GM23338 (cell line): ENCODE data around the gene DPH7. TPM values are rescaled to one million over a fixed set of nuclear protein-coding genes. Genes with fewer than 3 reads are reported as not detected.

Source experiments
- ATAC-seq: fragments of 200-7000 bp; cut with Tn5 transposase; 3 replicates; pipeline ENCODE4 v1.9.1; 2020
- DNase-seq: peaks from one replicate; pipeline ENCODE4 v3.0.0-alpha.2; 2015; ENCODE audit warnings: low spot score
- H2AFZ ChIP-seq: fragments of 200-600 bp; sonication (generic); 2 replicates; pipeline ENCODE4 v1.8.0; 2016; ENCODE audit warnings: antibody characterized with exemption, mild to moderate bottlenecking, moderate library complexity
- H3F3A ChIP-seq: fragments of 200-600 bp; sonication (generic); replicated peaks from 2 replicates; pipeline ENCODE4 v1.8.0; 2017; ENCODE audit warnings: antibody characterized with exemption, mixed run types, low read depth
- H3K27ac ChIP-seq: fragments of 200-600 bp; sonication (generic); 2 replicates; pipeline ENCODE4 v1.6.1; 2016; ENCODE audit warnings: low read depth
- H3K27me3 ChIP-seq: fragments of 200-600 bp; sonication (generic); 2 replicates; pipeline ENCODE4 v1.8.0; 2016; ENCODE audit warnings: mild to moderate bottlenecking, mixed run types, moderate library complexity; ENCODE audit not compliant: insufficient read depth
- H3K36me3 ChIP-seq: fragments of 200-600 bp; sonication (generic); 2 replicates; pipeline ENCODE4 v1.8.0; 2016; ENCODE audit warnings: mild to moderate bottlenecking; ENCODE audit not compliant: insufficient read depth
- H3K4me1 ChIP-seq: fragments of 200-600 bp; sonication (generic); 2 replicates; pipeline ENCODE4 v1.8.0; 2016; ENCODE audit warnings: mild to moderate bottlenecking, moderate library complexity; ENCODE audit not compliant: insufficient read depth
- H3K4me2 ChIP-seq: fragments of 200-600 bp; sonication (generic); 2 replicates; pipeline ENCODE4 v1.7.1; 2017; ENCODE audit warnings: mixed run types
- H3K4me3 ChIP-seq: fragments of 200-600 bp; sonication (generic); 2 replicates; pipeline ENCODE4 v1.6.1; 2016; ENCODE audit warnings: mixed run types
- H3K79me2 ChIP-seq: fragments of 200-600 bp; sonication (generic); replicated peaks from 2 replicates; pipeline ENCODE4 v1.8.0; 2017; ENCODE audit warnings: mild to moderate bottlenecking; ENCODE audit not compliant: insufficient read depth
- H3K9me2 ChIP-seq: fragments of 200-600 bp; sonication (generic); 2 replicates; pipeline ENCODE4 v1.8.0; 2017; ENCODE audit not compliant: insufficient read depth
- H4K20me1 ChIP-seq: fragments of 200-600 bp; sonication (generic); replicated peaks from 2 replicates; pipeline ENCODE4 v1.8.0; 2017; ENCODE audit warnings: mild to moderate bottlenecking; ENCODE audit not compliant: insufficient read depth
- H3K27ac Mint-ChIP-seq: 2 replicates; pipeline ENCODE4 v1.8.0; 2020; ENCODE audit warnings: inconsistent platforms, mild to moderate bottlenecking, moderate library complexity, mixed read lengths
- H3K27me3 Mint-ChIP-seq: 3 replicates; pipeline ENCODE4 v1.8.0; 2022; ENCODE audit warnings: low read depth, mild to moderate bottlenecking, moderate library complexity, mixed read lengths, inconsistent platforms; ENCODE audit not compliant: insufficient read depth, poor library complexity
- H3K36me3 Mint-ChIP-seq: 3 replicates; pipeline ENCODE4 v1.8.0; 2021; ENCODE audit warnings: low read depth, mild to moderate bottlenecking, inconsistent platforms, moderate library complexity, mixed read lengths
- H3K4me1 Mint-ChIP-seq: 3 replicates; pipeline ENCODE4 v1.8.0; 2020; ENCODE audit warnings: mild to moderate bottlenecking, inconsistent platforms, mixed read lengths
- H3K4me3 Mint-ChIP-seq: 3 replicates; pipeline ENCODE4 v1.8.0; 2021; ENCODE audit warnings: moderate library complexity, mild to moderate bottlenecking, inconsistent platforms, mixed read lengths
- H3K9me3 Mint-ChIP-seq: 3 replicates; pipeline ENCODE4 v1.8.0; 2020; ENCODE audit warnings: moderate library complexity, mild to moderate bottlenecking, inconsistent platforms, mixed read lengths
- JUNB ChIP-seq: IDR thresholded peaks from one replicate; pipeline ENCODE4 v1.6.1; 2016; ENCODE audit warnings: antibody characterized with exemption; ENCODE audit not compliant: unreplicated experiment
- STAT1 ChIP-seq: IDR thresholded peaks from one replicate; pipeline ENCODE4 v1.6.1; 2016; ENCODE audit warnings: antibody characterized with exemption; ENCODE audit not compliant: unreplicated experiment
- ZNF114 ChIP-seq: fragments of 250-450 bp; sonication (Bioruptor Pico); IDR thresholded peaks from 2 replicates; pipeline ENCODE4 v1.5.0; 2020; ENCODE audit warnings: mild to moderate bottlenecking, moderate library complexity
- polyA plus RNA-seq: library from polyadenylated mRNA; unstranded; fragments of >200 nt; fragmentation: Nextera tagmentation; extraction: Ambion mirVana; gene quantifications from 2 replicates; pipeline ENCODE4 v1.2.1, GENCODE V29; 2016
- total RNA-seq: library from RNA; depleted of rRNA; stranded (reverse); fragments of >200 nt; shearing (Covaris generic); gene quantifications from 2 replicates; pipeline ENCODE4 v1.2.3, GENCODE V29; 2014
- TF ChIP-seq, protein P1 (sequence below): fragments of 250-450 bp; sonication (Bioruptor Pico); IDR thresholded peaks from 2 replicates; pipeline ENCODE4 v1.5.0; 2020; ENCODE audit warnings: mild to moderate bottlenecking, moderate library complexity
- TF ChIP-seq, protein P2 (sequence below), 2 experiments: fragments of 200-600 bp in 1 of 2; sonication (generic) in 1 of 2; conservative IDR thresholded peaks; 2 replicates each; pipeline versions ENCODE4 v1.5.1 to v1.6.1; 2016 to 2017; ENCODE audit warnings: antibody characterized with exemption in 2 of 2, low read depth in 2 of 2, mild to moderate bottlenecking in 2 of 2, moderate library complexity in 1 of 2

DPH7 gene
- total and polyA plus RNA-seq, 2 experiments from 2014 or later: 44.5 to 68.8 TPM

DNA sequence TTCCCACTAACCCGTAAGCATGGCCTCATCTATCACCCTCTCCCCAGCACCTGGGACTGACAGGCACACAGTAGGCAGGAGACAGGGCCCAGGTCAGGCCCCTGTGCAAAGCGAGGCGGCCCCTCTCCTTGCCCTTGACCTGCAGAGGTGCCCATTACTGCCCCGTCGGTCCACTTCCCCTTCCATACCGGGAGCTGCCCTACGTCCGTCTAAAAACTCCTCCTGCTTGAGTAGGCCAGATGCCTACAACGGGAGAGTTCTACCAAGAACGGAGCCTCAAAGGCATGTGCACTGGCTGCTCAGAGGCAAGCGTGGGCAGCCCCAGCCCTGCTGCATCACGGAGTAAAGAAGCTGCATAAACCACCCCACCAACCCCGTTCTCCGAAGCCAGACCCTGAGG, 4.6 kb upstream of the DPH7 start (continued):
- TF ChIP-seq, protein P1, sequence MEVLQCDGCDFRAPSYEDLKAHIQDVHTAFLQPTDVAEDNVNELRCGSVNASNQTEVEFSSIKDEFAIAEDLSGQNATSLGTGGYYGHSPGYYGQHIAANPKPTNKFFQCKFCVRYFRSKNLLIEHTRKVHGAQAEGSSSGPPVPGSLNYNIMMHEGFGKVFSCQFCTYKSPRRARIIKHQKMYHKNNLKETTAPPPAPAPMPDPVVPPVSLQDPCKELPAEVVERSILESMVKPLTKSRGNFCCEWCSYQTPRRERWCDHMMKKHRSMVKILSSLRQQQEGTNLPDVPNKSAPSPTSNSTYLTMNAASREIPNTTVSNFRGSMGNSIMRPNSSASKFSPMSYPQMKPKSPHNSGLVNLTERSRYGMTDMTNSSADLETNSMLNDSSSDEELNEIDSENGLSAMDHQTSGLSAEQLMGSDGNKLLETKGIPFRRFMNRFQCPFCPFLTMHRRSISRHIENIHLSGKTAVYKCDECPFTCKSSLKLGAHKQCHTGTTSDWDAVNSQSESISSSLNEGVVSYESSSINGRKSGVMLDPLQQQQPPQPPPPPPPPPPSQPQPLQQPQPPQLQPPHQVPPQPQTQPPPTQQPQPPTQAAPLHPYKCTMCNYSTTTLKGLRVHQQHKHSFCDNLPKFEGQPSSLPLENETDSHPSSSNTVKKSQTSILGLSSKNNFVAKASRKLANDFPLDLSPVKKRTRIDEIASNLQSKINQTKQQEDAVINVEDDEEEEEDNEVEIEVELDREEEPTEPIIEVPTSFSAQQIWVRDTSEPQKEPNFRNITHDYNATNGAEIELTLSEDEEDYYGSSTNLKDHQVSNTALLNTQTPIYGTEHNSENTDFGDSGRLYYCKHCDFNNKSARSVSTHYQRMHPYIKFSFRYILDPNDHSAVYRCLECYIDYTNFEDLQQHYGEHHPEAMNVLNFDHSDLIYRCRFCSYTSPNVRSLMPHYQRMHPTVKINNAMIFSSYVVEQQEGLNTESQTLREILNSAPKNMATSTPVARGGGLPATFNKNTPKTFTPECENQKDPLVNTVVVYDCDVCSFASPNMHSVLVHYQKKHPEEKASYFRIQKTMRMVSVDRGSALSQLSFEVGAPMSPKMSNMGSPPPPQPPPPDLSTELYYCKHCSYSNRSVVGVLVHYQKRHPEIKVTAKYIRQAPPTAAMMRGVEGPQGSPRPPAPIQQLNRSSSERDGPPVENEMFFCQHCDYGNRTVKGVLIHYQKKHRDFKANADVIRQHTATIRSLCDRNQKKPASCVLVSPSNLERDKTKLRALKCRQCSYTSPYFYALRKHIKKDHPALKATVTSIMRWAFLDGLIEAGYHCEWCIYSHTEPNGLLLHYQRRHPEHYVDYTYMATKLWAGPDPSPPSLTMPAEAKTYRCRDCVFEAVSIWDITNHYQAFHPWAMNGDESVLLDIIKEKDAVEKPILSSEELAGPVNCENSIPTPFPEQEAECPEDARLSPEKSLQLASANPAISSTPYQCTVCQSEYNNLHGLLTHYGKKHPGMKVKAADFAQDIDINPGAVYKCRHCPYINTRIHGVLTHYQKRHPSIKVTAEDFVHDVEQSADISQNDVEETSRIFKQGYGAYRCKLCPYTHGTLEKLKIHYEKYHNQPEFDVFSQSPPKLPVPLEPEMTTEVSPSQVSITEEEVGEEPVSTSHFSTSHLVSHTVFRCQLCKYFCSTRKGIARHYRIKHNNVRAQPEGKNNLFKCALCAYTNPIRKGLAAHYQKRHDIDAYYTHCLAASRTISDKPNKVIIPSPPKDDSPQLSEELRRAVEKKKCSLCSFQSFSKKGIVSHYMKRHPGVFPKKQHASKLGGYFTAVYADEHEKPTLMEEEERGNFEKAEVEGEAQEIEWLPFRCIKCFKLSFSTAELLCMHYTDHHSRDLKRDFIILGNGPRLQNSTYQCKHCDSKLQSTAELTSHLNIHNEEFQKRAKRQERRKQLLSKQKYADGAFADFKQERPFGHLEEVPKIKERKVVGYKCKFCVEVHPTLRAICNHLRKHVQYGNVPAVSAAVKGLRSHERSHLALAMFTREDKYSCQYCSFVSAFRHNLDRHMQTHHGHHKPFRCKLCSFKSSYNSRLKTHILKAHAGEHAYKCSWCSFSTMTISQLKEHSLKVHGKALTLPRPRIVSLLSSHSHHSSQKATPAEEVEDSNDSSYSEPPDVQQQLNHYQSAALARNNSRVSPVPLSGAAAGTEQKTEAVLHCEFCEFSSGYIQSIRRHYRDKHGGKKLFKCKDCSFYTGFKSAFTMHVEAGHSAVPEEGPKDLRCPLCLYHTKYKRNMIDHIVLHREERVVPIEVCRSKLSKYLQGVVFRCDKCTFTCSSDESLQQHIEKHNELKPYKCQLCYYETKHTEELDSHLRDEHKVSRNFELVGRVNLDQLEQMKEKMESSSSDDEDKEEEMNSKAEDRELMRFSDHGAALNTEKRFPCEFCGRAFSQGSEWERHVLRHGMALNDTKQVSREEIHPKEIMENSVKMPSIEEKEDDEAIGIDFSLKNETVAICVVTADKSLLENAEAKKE: no peak
- TF ChIP-seq STAT1 (no peak), ZNF114 (CRISPR knock-in tag) (no peak), JUNB (no peak)

DNA sequence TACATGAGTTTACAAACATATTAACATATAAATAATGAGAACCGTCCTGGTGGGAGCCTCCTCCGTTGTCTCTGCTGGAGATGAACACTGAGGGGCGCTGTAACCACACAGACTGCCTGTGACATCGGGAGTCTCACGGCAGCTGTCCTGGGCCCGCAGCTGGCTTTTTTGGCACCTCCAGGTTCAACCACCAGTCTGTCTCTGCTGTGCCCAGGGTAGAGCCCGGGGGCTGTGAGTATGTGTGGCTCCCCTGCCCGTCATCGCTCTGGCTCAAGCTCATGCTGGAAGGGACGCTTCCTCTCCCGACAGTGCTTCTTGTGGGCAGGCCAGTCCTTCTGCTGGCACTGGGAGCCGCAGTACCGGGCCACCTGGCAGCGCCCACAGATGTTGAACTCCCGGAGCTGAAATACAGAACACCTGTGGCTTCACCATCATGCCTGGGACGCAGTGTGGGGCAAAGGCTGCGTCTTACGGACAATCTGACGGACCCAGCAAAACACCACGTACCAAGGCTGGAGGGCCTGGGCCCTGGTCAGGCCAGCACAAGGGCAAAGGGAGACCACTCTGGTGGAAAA, 3.6 kb upstream of the DPH7 start:
- Histone ChIP-seq H3K36me3 (peaks cover 12% of the 10 kb centered on the region), H3K27me3 (no peaks in the 10 kb centered on the region), H2AFZ (no peak overlapping the region), H3K4me3 (no peak overlapping the region), H3K9me2 (no peaks in the 10 kb centered on the region), H3K4me1 (peaks cover 16% of the 10 kb centered on the region), H3K79me2 (peaks cover 21% of the 10 kb centered on the region), H3K27ac (no peak overlapping the region), H3F3A (peaks cover 19% of the 10 kb centered on the region; the same call in 1 of the 2 replicates), H3K4me2 (no peak overlapping the region), H4K20me1 (peaks cover 11% of the 10 kb centered on the region)
- ATAC-seq (peak; percentile 5), DNase-seq (peak; percentile 78)
- H3K36me3 Mint-ChIP-seq: peaks cover 60% of the 10 kb centered on the region
- H3K9me3 Mint-ChIP-seq: no peaks in the 10 kb centered on the region
- no peak for TF ChIP-seq ZNF114 (CRISPR knock-in tag)
- TF ChIP-seq, protein P2, sequence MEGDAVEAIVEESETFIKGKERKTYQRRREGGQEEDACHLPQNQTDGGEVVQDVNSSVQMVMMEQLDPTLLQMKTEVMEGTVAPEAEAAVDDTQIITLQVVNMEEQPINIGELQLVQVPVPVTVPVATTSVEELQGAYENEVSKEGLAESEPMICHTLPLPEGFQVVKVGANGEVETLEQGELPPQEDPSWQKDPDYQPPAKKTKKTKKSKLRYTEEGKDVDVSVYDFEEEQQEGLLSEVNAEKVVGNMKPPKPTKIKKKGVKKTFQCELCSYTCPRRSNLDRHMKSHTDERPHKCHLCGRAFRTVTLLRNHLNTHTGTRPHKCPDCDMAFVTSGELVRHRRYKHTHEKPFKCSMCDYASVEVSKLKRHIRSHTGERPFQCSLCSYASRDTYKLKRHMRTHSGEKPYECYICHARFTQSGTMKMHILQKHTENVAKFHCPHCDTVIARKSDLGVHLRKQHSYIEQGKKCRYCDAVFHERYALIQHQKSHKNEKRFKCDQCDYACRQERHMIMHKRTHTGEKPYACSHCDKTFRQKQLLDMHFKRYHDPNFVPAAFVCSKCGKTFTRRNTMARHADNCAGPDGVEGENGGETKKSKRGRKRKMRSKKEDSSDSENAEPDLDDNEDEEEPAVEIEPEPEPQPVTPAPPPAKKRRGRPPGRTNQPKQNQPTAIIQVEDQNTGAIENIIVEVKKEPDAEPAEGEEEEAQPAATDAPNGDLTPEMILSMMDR (conservative IDR thresholded peaks at IDR 0.05; ENCODE audit: low read depth in 2 of 2): peak; percentile 72 to 85
- TF ChIP-seq, protein P1: no peak
- no peak for TF ChIP-seq JUNB
- H3K4me3 Mint-ChIP-seq: no peak overlapping the region
- peaks cover 31% of the 10 kb centered on the region for H3K27me3 Mint-ChIP-seq
- H3K4me1 Mint-ChIP-seq: peaks cover 26% of the 10 kb centered on the region
- peak overlapping the region; percentile 23; the same call in 1 of the 2 replicates for H3K27ac Mint-ChIP-seq
